GM23248 (cell line): ENCODE results near the gene SUPT5H.

Experiments used
- EZH2 ChIP-seq: fragments of 200-600 bp; sonication (generic); IDR thresholded peaks from 2 replicates; pipeline ENCODE4 v1.6.1; 2018; ENCODE audit warnings: antibody characterized with exemption, mild to moderate bottlenecking; ENCODE audit not compliant: insufficient read depth, poor library complexity, severe bottlenecking
- EZH2phosphoT487 ChIP-seq: fragments of 200-600 bp; sonication (generic); IDR thresholded peaks from 2 replicates; pipeline ENCODE4 v1.6.1; 2018; ENCODE audit warnings: antibody characterized with exemption, moderate library complexity, mild to moderate bottlenecking, low read depth; ENCODE audit not compliant: insufficient read depth

- TF ChIP-seq EZH2: no peak
- TF ChIP-seq EZH2phosphoT487: no peak
Measured at GRCh38 chr19:39412867-39413271, 32.5 kb upstream of the SUPT5H start.
